Measurements from ENCODE around the gene PPFIA3.
A peak's percentile ranks its signal among the peaks of the same experiment; 100 is the strongest.
"Not testable (repeated sequence)": the region's sequence is repeated elsewhere in the genome, so short reads cannot be mapped to it uniquely, and the experiment has no call there.

PPFIA3 gene

GRCh38 chr19:49117677-49118564 is 1.4 kb upstream of the PPFIA3 start:
- H3K4me1 ChIP-seq (ENCODE audit: insufficient read depth, low read length), result peaks cover 4% of the 10 kb centered on the region; the same call in 1 of the 2 replicates
- H3K4me3 ChIP-seq (ENCODE audit: low read length), result peak overlapping the region; percentile 80
- H3K27me3 ChIP-seq (ENCODE audit: insufficient read depth, low read length), result peaks cover 44% of the 10 kb centered on the region
- no peaks in the 10 kb centered on the region for H3K9me3 ChIP-seq (ENCODE audit: insufficient read depth, low read depth, low read length)
- peak overlapping the region; percentile 89; the same call in 1 of the 2 replicates for H3K9ac ChIP-seq (ENCODE audit: low read depth, low read length)
- H3K27ac ChIP-seq (ENCODE audit: low read length), result no peak overlapping the region
- H3K36me3 ChIP-seq (ENCODE audit: insufficient read depth, low read depth, low read length), result no peaks in the 10 kb centered on the region

GRCh38 chr19:49118565-49119410 is 556 bp upstream of the PPFIA3 start, which contains the start of gene C19orf73:
TSS of gene C19orf73 (minus strand) at chr19:49119143. CDS start at chr19:49119022, 121 bp downstream.
- Histone ChIP-seq H3K4me1 (ENCODE audit: insufficient read depth, low read length) (peaks cover 4% of the 10 kb centered on the region; the same call in 1 of the 2 replicates), H3K9ac (ENCODE audit: low read depth, low read length) (peak within 1 kb of the TSS; percentile 89; the same call in 1 of the 2 replicates), H3K9me3 (ENCODE audit: insufficient read depth, low read depth, low read length) (no peaks in the 10 kb centered on the region), H3K4me3 (ENCODE audit: low read length) (peak within 1 kb of the TSS; percentile 80), H3K27ac (ENCODE audit: low read length) (no peak within 1 kb of the TSS), H3K27me3 (ENCODE audit: insufficient read depth, low read length) (peaks cover 44% of the 10 kb centered on the region), H3K36me3 (ENCODE audit: insufficient read depth, low read depth, low read length) (no peaks in the 10 kb centered on the region)

- Histone ChIP-seq H3K4me1 (ENCODE audit: insufficient read depth, low read length) (peaks cover 4% of the 10 kb centered on the region; the same call in 1 of the 2 replicates), H3K9ac (ENCODE audit: low read depth, low read length) (no peak overlapping the region), H3K36me3 (ENCODE audit: insufficient read depth, low read depth, low read length) (no peaks in the 10 kb centered on the region), H3K9me3 (ENCODE audit: insufficient read depth, low read depth, low read length) (no peaks in the 10 kb centered on the region), H3K27ac (ENCODE audit: low read length) (no peak overlapping the region), H3K4me3 (ENCODE audit: low read length) (no peak overlapping the region; the same call in 1 of the 2 replicates), H3K27me3 (ENCODE audit: insufficient read depth, low read length) (peaks cover 40% of the 10 kb centered on the region)
Measured at GRCh38 chr19:49120325-49120683, 960 bp downstream of the PPFIA3 start.

- peaks cover 37% of the 10 kb centered on the region for H3K27me3 ChIP-seq (ENCODE audit: insufficient read depth, low read length)
- no peaks in the 10 kb centered on the region for H3K9me3 ChIP-seq (ENCODE audit: insufficient read depth, low read depth, low read length)
- peaks cover 4% of the 10 kb centered on the region; the same call in 1 of the 2 replicates for H3K4me1 ChIP-seq (ENCODE audit: insufficient read depth, low read length)
- H3K9ac ChIP-seq (ENCODE audit: low read depth, low read length), result no peak overlapping the region
- no peak overlapping the region for H3K27ac ChIP-seq (ENCODE audit: low read length)
- no peaks in the 10 kb centered on the region for H3K36me3 ChIP-seq (ENCODE audit: insufficient read depth, low read depth, low read length)
- no peak overlapping the region for H3K4me3 ChIP-seq (ENCODE audit: low read length)
Measured at GRCh38 chr19:49120868-49121267, 1.5 kb downstream of the PPFIA3 start.

GRCh38 chr19:49121841-49122240 is 2.5 kb downstream of the PPFIA3 start:
- not testable (repeated sequence) for H3K9ac ChIP-seq (ENCODE audit: low read depth, low read length); H3K4me1 ChIP-seq (ENCODE audit: insufficient read depth, low read length); H3K4me3 ChIP-seq (ENCODE audit: low read length); H3K27ac ChIP-seq (ENCODE audit: low read length); H3K9me3 ChIP-seq (ENCODE audit: insufficient read depth, low read depth, low read length); H3K36me3 ChIP-seq (ENCODE audit: insufficient read depth, low read depth, low read length)
- H3K27me3 ChIP-seq (ENCODE audit: insufficient read depth, low read length), result peaks cover 30% of the 10 kb centered on the region

- not testable (repeated sequence) for H3K4me1 ChIP-seq (ENCODE audit: insufficient read depth, low read length); H3K9me3 ChIP-seq (ENCODE audit: insufficient read depth, low read depth, low read length); H3K9ac ChIP-seq (ENCODE audit: low read depth, low read length); H3K27ac ChIP-seq (ENCODE audit: low read length); H3K36me3 ChIP-seq (ENCODE audit: insufficient read depth, low read depth, low read length); H3K4me3 ChIP-seq (ENCODE audit: low read length)
- H3K27me3 ChIP-seq (ENCODE audit: insufficient read depth, low read length), result peaks cover 30% of the 10 kb centered on the region
Measured at GRCh38 chr19:49123285-49123684, 3.9 kb downstream of the PPFIA3 start.

GRCh38 chr19:49125025-49125731 is 5.8 kb downstream of the PPFIA3 start:
- no peaks in the 10 kb centered on the region for H3K9me3 ChIP-seq (ENCODE audit: insufficient read depth, low read depth, low read length)
- H3K4me1 ChIP-seq (ENCODE audit: insufficient read depth, low read length), result no peaks in the 10 kb centered on the region
- H3K27ac ChIP-seq (ENCODE audit: low read length), result no peak overlapping the region
- peaks cover 22% of the 10 kb centered on the region for H3K27me3 ChIP-seq (ENCODE audit: insufficient read depth, low read length)
- H3K4me3 ChIP-seq (ENCODE audit: low read length), result peak overlapping the region; percentile 51; the same call in 1 of the 2 replicates
- no peaks in the 10 kb centered on the region for H3K36me3 ChIP-seq (ENCODE audit: insufficient read depth, low read depth, low read length)
- no peak overlapping the region for H3K9ac ChIP-seq (ENCODE audit: low read depth, low read length)

- Histone ChIP-seq H3K27me3 (ENCODE audit: insufficient read depth, low read length) (peaks cover 9% of the 10 kb centered on the region), H3K9ac (ENCODE audit: low read depth, low read length) (no peak overlapping the region), H3K4me1 (ENCODE audit: insufficient read depth, low read length) (no peaks in the 10 kb centered on the region), H3K4me3 (ENCODE audit: low read length) (no peak overlapping the region), H3K36me3 (ENCODE audit: insufficient read depth, low read depth, low read length) (no peaks in the 10 kb centered on the region), H3K9me3 (ENCODE audit: insufficient read depth, low read depth, low read length) (no peaks in the 10 kb centered on the region), H3K27ac (ENCODE audit: low read length) (no peak overlapping the region)
Measured at GRCh38 chr19:49126575-49126974, 7.2 kb downstream of the PPFIA3 start.

- peak overlapping the region; percentile 59; the same call in 1 of the 2 replicates for H3K4me3 ChIP-seq (ENCODE audit: low read length)
- not testable (repeated sequence) for H3K9me3 ChIP-seq (ENCODE audit: insufficient read depth, low read depth, low read length); H3K27me3 ChIP-seq (ENCODE audit: insufficient read depth, low read length); H3K36me3 ChIP-seq (ENCODE audit: insufficient read depth, low read depth, low read length); H3K4me1 ChIP-seq (ENCODE audit: insufficient read depth, low read length); H3K9ac ChIP-seq (ENCODE audit: low read depth, low read length); H3K27ac ChIP-seq (ENCODE audit: low read length)
Measured at GRCh38 chr19:49127225-49127624, 7.9 kb downstream of the PPFIA3 start.

GRCh38 chr19:49127674-49128544 is 8.6 kb downstream of the PPFIA3 start:
- no peaks in the 10 kb centered on the region for H3K4me1 ChIP-seq (ENCODE audit: insufficient read depth, low read length)
- H3K36me3 ChIP-seq (ENCODE audit: insufficient read depth, low read depth, low read length), result no peaks in the 10 kb centered on the region
- H3K4me3 ChIP-seq (ENCODE audit: low read length), result peak overlapping the region; percentile 87
- H3K27ac ChIP-seq (ENCODE audit: low read length), result no peak overlapping the region
- no peaks in the 10 kb centered on the region for H3K9me3 ChIP-seq (ENCODE audit: insufficient read depth, low read depth, low read length)
- no peaks in the 10 kb centered on the region for H3K27me3 ChIP-seq (ENCODE audit: insufficient read depth, low read length)
- H3K9ac ChIP-seq (ENCODE audit: low read depth, low read length), result peak overlapping the region; percentile 62; the same call in 1 of the 2 replicates

All from iPS-20b (cell line).